ENCODE results near the gene TMPRSS9. TPM values are rescaled to one million over a fixed set of nuclear protein-coding genes. Genes with fewer than 3 reads are reported as not detected.

TMPRSS9 gene
- total and polyA plus RNA-seq, 10 donors = 0.70 to 4.3 (median 2.7) TPM

GRCh38 chr19:2408247-2408646, 48.2 kb downstream of the TMPRSS9 start:
- intact Hi-C loops (cut with DNase I; ENCODE audit: low total_unique reads) = no loop called here
- TF ChIP-seq POLR2AphosphoS5 (IDR thresholded peaks at IDR 0.05) (no peak), POLR2A (IDR thresholded peaks at IDR 0.05) (no peak)
- TF ChIP-seq, protein P1, sequence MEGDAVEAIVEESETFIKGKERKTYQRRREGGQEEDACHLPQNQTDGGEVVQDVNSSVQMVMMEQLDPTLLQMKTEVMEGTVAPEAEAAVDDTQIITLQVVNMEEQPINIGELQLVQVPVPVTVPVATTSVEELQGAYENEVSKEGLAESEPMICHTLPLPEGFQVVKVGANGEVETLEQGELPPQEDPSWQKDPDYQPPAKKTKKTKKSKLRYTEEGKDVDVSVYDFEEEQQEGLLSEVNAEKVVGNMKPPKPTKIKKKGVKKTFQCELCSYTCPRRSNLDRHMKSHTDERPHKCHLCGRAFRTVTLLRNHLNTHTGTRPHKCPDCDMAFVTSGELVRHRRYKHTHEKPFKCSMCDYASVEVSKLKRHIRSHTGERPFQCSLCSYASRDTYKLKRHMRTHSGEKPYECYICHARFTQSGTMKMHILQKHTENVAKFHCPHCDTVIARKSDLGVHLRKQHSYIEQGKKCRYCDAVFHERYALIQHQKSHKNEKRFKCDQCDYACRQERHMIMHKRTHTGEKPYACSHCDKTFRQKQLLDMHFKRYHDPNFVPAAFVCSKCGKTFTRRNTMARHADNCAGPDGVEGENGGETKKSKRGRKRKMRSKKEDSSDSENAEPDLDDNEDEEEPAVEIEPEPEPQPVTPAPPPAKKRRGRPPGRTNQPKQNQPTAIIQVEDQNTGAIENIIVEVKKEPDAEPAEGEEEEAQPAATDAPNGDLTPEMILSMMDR (IDR thresholded peaks at IDR 0.05 in 8 of 11, conservative IDR thresholded peaks at IDR 0.05 in 3 of 11) = no peak
- no peak overlapping the region for H3K4me3 ChIP-seq
- H3K4me1 ChIP-seq = no peaks in the 10 kb centered on the region
- no peak for DNase-seq
- H3K27me3 ChIP-seq (replicated peaks in 1 of 7) = peaks cover 0 to 21% (median 0%) of the 10 kb centered on the region in 7 donors
- peaks cover 0 to 4% (median 0%) of the 10 kb centered on the region in 8 donors for H3K9me3 ChIP-seq
- H3K36me3 ChIP-seq = no peaks in the 10 kb centered on the region
- H3K27ac ChIP-seq = no peak overlapping the region
- WGBS, 5 donors = 85 to 92% (median 89%) methylated on average over 12 to 25 of the region's 25 CpGs

GRCh38 chr19:2409352-2409912, 49.4 kb downstream of the TMPRSS9 start:
- H3K4me3 ChIP-seq = no peak overlapping the region
- H3K27me3 ChIP-seq (replicated peaks in 1 of 7) = peaks cover 0 to 21% (median 0%) of the 10 kb centered on the region in 7 donors
- H3K27ac ChIP-seq = no peak overlapping the region
- 83 to 95% (median 90%) methylated on average over 7 of the region's 7 CpGs for WGBS, 5 donors
- H3K36me3 ChIP-seq = no peaks in the 10 kb centered on the region
- no peak for DNase-seq
- intact Hi-C loops (cut with DNase I; ENCODE audit: low total_unique reads) = no loop called here
- no peak for TF ChIP-seq POLR2AphosphoS5 (IDR thresholded peaks at IDR 0.05)
- no peak for TF ChIP-seq POLR2A (IDR thresholded peaks at IDR 0.05)
- TF ChIP-seq, protein P1 (IDR thresholded peaks at IDR 0.05 in 8 of 11, conservative IDR thresholded peaks at IDR 0.05 in 3 of 11) = no peak
- peaks cover 0 to 4% (median 0%) of the 10 kb centered on the region in 8 donors for H3K9me3 ChIP-seq
- no peaks in the 10 kb centered on the region for H3K4me1 ChIP-seq

DNA sequence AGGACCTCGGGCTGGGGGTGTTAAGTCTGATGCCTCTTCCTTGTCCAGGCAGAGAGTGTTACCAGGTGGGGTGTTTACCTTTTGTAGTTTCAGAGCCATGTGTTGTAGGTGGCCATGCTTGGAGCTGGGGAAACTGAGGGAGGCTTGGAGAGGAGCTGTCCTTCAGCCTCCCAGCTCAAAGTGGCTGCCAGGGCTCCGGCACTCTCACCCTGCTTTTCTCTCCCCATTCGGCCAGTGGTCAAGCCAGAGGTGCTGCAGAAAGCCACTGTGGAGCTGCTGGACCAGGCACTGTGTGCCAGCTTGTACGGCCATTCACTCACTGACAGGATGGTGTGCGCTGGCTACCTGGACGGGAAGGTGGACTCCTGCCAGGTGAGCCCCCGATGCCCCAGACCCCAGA, 50.0 kb downstream of the TMPRSS9 start:
- WGBS, 5 donors = 92 to 98% (median 95%) methylated on average over 6 to 7 of the region's 7 CpGs
- DNase-seq = no peak
- intact Hi-C loops (cut with DNase I; ENCODE audit: low total_unique reads) = no loop called here

DNA sequence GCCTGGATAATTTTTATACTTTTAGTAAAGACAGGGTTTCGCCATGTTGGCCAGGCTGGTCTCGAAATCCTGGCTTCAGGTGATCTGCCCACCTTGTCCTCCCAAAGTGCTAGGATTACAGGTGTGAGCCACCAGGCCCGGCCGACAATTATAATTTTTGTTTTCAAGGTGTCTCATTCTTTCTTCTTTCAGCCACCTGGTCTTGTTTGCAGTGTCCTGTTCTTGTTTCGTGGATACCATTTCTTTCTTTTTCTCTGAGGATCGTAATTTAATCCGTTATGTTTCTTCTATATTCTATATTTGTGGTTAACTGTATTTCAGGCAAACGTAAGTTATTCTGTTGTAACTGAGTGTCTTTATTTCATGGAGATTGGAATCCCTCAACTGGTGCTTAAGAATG, 51.6 kb downstream of the TMPRSS9 start:
- Histone ChIP-seq H3K4me1 (peaks cover 0 to 13% (median 5%) of the 10 kb centered on the region in 6 donors), H3K27me3 (replicated peaks in 1 of 7) (peaks cover 0 to 21% (median 0%) of the 10 kb centered on the region in 7 donors), H3K36me3 (peaks cover 0 to 5% (median 2%) of the 10 kb centered on the region in 6 donors), H3K9me3 (peaks cover 0 to 6% (median 0%) of the 10 kb centered on the region in 8 donors), H3K4me3 (no peak overlapping the region), H3K27ac (no peak overlapping the region)
- DNase-seq = no peak
- WGBS, 5 donors = 87 to 94% (median 91%) methylated on average over 8 of the region's 8 CpGs
- TF ChIP-seq POLR2A (IDR thresholded peaks at IDR 0.05) = no peak
- no peak for TF ChIP-seq POLR2AphosphoS5 (IDR thresholded peaks at IDR 0.05)
- TF ChIP-seq, protein P1 (IDR thresholded peaks at IDR 0.05 in 8 of 11, conservative IDR thresholded peaks at IDR 0.05 in 3 of 11) = no peak
- intact Hi-C loops (cut with DNase I; ENCODE audit: low total_unique reads) = no loop called here

More for the DNA sequence above, 50.0 kb downstream of the TMPRSS9 start:
- TF ChIP-seq, protein P1 (IDR thresholded peaks at IDR 0.05 in 8 of 11, conservative IDR thresholded peaks at IDR 0.05 in 3 of 11) = no peak
- TF ChIP-seq POLR2A (IDR thresholded peaks at IDR 0.05) (no peak), POLR2AphosphoS5 (IDR thresholded peaks at IDR 0.05) (no peak)
- H3K27ac ChIP-seq = no peak overlapping the region
- H3K4me1 ChIP-seq = no peaks in the 10 kb centered on the region
- no peaks in the 10 kb centered on the region for H3K36me3 ChIP-seq
- peaks cover 0 to 21% (median 0%) of the 10 kb centered on the region in 7 donors for H3K27me3 ChIP-seq (replicated peaks in 1 of 7)
- no peak overlapping the region for H3K4me3 ChIP-seq
- H3K9me3 ChIP-seq = peaks cover 0 to 4% (median 0%) of the 10 kb centered on the region in 8 donors
